ENCODE data around the gene HMGN4.
"Not testable (repeated sequence)": the region's sequence is repeated elsewhere in the genome, so short reads cannot be mapped to it uniquely, and the experiment has no call there.

The HMGN4 gene

DNA sequence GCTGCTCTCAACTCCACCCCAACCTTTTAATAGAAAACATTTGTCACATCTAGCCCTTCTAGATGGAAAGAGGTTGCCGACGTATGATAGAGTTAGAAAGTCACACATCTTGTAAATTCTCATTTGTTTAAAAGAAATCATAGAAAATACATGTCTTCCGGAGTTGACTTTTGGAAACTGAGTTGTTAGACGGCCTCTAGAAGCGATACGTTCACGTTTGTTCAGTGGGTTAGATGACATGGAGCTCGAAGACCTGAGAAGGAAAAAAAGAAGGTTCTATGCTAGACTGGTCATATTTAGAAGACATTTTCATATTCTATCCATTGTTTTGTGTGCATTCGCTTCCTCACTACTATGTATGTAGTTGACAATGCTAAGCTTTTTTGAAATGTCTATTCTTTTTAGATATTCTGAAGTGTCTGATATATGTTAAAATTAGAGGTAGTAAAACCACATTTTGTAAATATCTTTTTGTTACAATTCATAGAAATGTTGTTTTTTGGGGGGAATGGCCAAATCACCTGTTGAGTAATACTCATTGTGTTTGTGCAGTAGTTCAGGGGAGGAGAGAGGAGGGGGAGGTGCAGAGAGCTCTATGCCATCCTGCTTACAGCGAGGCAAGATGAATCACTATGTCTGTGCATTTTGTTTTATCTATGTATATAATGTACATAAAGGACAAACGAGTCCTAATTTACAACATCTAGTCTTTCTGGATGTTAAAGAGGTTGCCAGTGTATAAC, 15.5 kb upstream of the HMGN4 start:
- DNase-seq (ENCODE audit: low spot score), result not testable (repeated sequence)

DNA sequence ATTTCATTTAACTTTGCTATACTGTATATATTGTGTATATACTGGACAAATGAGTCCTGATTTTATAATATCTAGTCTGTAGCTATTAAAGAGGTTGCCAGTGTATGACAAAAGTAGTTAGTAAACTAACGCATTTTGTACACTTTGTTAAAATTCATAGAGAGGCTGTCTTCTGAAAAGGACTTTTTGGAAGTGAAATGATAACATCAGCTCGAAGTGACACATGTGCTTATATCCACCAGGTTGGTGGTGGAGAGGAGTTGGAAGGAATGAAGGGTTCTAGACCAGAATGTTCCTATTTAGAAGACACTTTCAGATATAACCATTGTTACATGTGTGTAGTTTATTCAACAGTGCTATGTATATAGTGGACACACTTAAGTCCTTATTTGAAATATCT, 13.9 kb upstream of the HMGN4 start:
- not testable (repeated sequence) for DNase-seq (ENCODE audit: low spot score)

DNA sequence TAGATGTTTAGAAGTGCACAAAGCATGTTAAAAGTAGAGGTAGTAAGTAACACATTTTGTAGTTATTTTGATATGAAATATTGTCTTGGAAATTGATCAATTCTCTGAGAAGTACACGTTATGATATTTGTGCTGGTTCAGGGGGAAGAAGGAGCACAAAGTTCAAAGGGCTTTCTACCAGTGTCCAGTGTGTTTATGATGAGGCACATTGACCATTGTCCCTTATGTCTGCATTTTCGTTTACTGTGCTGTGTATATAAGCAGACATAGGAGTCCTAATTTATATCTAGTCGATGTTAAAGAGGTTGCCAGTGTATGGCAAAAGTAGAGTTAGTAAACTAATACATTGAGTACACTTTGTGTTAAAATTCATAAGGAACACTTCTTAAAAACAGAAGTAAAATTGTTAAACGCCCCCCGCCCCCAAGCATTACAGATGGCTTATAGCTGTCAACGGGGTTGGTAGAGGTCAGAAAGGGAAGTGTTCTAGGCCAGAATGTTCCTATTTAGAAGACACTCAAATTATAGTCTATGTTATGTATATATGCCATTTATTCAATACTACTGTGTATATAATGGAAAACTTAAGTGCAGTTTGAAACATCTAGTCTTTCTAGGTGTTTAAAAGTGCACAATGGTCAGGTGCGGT, 13.3 kb upstream of the HMGN4 start:
- DNase-seq (ENCODE audit: low spot score), result no peak

DNA sequence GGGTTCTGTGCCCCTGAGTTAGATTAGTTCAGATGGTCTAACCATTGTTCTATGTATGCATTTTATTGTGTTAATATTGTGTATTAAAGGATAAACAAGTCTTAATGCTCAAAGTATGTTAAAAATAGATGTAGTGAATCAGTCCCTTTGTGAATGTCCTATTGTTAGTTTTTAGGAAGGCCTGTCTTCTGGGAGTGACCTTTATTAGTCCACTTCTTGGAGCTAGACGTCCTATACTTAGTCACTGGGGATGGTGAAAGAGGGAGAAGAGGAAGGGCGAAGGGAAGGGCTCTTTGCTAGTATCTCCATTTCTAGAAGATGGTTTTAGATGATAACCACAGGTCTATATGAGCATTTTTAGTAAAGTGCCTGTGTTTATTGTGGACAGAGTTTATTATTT, 12.3 kb upstream of the HMGN4 start:
- no peak for DNase-seq (ENCODE audit: low spot score)

DNA sequence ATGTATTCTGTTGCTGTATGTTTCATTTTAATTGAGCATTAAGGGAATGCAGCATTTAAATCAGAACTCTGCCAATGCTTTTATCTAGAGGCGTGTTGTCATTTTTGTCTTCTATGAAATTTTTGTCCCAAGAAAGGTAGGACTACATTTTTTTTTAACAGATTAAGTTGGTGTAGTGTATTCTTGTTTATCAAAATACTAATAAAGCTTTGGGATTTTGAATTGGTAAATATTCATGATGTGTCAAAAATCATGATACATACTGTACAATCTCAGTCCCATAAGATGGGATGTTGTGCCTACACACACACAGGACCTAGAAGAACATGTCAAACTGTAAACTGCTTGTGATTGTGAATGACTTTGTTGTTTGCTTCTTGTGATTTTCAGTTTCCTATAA, 11.2 kb upstream of the HMGN4 start:
- DNase-seq (ENCODE audit: low spot score), result no peak

DNA sequence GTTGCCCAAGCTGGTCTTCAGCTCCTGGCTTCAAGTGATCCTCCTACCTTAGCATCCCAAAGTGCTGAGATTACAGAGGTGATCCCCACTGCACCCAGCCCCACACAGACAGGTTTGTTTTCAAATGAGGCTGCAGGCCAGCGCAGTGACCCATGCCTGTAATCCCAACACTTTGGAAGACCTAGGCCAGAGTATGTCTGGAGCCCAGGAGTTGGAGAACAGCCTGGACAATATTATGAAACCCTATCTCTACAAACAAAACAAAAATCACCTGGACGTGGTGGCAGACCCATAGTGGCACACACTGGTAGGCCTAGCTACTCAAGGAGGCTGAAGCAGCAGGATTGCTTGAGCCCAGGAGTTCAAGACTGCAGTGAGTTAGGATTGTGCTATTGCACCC, 8.0 kb upstream of the HMGN4 start:
- no peak for DNase-seq (ENCODE audit: low spot score)

DNA sequence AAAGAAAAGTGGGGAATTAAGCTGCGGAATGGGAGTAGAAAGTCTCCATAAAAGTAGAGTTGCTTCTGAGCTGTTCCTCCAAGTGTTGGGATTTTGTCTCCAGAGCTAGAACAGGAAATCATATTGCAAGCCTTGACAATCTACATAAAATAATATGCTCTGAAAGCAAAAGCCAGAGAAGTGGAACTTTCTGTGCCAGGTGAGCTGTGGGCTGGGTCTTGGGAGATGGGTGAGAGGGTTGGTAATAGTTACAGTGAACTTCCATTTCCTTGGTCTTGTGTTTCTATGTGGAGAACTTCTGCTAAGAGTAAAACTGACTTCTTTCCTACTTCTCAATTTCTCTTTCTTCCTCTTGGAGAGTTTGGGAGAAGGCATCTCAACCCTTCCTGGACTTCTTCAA, 6.3 kb upstream of the HMGN4 start:
- no peak for DNase-seq (ENCODE audit: low spot score)

DNA sequence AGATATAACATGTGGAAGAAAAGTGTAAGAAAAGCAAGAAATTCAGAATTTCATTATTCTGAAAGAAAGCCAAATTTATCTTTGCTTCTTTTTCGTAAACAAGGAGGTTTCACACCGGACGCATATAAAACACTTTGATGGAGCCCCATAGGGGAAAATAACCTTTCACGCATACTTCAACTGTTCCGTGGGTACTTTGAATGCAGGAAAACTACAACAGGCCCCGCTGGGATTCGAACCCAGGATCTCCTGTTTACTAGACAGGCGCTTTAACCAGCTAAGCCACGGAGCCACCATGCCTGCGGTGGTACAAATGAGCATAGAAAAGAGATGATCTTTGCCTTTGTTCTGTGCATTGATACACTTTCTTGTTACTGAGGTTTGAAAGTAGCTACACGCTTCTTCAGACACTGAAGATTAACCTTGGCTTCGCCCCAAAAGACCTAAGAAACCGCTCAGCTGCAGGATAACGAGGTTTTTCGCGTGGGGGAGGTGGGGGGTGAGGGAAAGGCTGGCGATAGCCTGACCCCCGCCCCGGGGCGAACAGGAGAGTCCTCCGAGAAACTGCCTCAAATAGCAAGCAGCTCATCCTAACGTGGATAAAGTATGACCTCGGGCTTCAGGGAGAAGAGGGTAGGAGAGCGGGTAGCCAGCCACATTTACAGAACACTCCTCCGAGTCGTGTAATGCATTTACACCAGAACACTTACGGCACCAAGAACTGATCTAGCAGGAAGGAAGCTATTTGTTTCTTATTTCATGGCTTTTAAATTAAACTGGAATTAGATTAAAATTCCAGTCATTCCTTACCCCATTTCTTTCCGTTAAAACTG, 5.3 kb upstream of the HMGN4 start:
- peak; percentile 63 for DNase-seq (ENCODE audit: low spot score)

DNA sequence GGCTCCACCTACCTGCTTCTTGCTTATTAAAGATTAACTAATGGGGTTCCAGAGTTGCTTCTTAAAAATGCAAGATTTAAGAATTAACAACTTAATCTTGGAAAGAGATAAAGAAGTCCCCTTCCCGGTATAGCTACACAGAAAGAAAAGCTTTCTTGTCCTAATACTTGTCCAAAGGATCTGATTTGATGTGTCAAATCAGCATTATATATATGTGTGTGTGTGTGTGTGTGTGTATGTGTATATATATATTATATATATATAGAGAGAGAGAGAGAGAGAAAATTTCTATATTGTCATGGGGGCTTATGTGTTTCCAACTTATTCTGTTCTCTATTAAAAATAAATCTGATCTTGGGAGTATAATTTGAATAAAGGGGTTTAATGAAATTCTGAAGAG, 4.6 kb upstream of the HMGN4 start:
- DNase-seq (ENCODE audit: low spot score), result no peak

DNA sequence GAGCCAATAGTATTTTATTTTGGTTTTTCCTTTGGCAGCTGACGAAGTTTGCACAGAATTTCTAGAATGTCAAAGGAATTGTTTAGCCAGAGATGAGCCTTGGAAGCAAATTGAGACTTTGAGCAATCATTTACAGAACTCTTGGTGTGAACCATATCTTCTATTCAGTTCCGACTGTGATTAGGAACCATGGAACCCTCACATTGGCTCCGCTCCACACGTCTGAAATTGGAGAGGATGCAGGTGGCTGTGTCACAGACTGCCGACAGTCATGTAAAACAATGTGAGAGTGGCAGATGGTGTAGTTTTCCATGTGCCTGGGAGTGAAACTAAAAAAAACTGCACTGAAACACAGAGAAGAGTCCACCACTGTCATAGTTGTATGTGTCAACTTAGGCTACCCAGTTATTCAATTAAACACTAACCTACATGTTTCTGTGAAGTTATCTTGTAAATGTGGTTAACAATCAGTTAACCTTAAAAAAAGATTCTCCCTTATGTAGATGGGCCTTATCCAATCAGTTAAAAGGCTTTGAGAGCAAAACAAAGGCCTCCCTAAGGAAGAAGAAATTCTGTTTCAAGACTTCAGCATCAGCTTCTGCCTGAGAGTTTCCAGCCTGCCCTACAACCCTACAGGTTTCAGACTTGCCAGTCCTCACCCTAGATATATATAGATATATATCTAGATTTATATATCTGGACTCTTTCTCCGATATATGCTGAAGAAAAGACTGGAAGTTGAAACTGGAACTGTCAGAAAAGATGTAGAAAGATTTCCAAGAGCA, 3.3 kb upstream of the HMGN4 start:
- no peak for DNase-seq (ENCODE audit: low spot score)

DNA sequence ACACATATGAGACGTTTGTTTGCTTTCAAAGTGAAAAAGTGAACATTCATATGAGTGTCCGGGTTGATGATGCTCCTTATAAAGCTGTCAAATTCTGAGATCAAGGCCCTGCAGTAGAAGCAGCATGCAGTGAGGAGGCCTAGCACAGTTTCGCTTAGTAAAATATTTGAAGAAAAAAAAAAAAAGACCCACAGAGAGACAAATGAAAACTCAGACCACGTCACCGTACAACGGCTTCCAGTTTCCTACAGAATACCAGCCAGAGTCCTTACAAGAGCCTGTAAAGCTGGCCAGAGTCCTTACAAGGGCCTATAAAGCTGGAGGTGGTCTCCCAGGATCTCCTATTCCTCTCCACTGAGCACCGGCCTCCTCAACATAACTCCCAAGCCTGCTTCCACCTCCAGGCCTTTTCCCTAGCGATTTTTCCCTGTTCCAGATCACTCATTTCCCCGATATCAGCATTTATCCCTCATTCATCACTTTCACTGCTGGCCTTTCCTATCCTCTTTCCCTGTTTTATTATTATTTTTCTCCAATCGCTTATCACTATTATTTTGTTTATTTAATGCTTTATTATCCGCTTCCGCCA, 1.5 kb upstream of the HMGN4 start:
- DNase-seq (ENCODE audit: low spot score), result no peak

DNA sequence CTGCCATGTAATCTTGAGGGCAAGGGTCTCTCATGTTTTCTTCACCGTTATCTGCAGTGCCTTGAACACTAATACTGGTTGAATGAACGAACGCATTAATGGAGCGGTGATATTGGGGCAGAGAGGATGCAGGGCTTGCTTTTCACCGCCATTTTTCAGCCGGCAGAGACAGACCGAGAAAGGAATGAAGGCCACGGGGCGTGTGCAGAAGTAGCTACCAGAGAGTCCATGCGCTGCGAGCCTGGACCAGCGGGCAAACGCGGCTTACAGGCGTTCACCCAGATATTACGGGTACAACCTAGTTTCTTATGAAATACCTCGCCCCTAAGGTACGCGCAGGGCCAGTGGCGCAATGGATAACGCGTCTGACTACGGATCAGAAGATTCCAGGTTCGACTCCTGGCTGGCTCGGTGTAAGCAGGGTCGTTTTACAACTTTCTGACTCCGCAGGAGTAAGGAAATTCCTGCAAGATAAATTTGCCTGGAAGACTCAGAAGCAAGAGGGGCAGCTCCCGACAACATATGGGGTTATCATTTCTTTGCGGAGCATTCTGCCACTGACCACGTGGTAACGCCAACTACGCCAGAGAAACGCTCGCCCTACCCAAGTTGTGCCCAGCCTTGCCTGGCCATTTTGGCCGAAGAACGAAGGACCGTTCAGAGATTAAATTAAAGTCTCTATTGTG, 863 bp upstream of the HMGN4 start:
- peak; percentile 72 for DNase-seq (ENCODE audit: low spot score)

DNA sequence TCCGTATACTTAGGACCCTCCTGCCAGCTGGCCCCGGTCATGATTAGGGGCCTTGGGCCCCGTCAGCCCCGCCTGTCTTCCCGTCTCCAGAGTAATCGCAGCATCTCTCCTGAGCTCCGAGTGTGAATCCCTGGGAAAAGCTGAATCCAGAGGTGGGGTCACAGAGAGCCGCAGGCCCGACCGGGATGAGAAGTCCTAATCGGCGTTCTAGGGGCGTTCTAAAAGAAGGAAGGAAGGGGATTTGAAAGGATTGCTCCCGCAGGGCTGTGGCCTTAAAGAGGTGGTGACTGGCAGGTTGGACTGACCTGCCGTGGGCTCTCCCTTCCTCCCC, 371 bp downstream of the HMGN4 start:
- DNase-seq (ENCODE audit: low spot score), result no peak

DNA sequence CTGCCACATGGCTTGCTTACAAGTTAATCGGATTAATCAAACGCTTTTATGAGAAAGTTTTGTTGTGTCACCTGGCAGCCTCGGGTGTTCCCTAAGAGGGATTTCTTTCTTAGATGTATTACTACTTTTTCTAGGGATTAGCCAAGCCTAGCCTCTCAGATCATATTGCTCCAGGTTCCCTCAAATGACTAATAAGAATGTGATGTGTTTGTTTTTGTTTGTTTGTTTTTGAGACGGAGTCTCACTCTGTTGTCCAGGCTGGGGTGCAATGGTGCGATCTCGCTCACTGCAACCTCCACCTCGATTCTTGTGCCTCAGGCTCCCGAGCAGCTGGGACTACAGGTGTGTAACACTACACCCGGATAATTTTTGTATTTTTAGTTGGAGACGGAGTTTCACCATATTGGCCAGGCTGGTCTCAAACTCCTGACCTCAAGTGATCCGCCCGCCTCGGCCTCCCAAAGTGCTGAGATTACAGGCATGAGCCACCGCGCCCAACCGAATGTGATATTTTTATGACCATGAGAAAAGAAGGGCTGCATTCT, 977 bp downstream of the HMGN4 start:
- no peak for DNase-seq (ENCODE audit: low spot score)

DNA sequence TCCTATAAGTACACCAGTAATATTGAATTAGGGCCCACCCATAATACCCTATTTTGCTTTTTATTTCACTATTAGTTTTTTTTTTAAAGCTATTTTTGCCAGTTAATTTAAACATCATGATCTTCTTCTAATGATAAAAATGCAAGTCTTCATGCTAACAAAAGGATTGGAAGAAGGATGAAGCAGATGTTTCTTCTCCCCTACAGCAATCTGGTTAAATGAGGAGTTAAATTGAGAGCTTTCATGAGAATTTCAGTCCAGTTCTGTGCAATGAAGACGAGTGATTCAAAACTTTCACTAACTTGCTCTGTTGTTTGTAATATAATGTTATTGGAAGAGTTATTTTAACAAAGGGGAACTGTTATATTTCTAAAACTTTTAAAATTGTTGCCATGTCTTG, 3.4 kb downstream of the HMGN4 start:
- DNase-seq (ENCODE audit: low spot score), result no peak

DNA sequence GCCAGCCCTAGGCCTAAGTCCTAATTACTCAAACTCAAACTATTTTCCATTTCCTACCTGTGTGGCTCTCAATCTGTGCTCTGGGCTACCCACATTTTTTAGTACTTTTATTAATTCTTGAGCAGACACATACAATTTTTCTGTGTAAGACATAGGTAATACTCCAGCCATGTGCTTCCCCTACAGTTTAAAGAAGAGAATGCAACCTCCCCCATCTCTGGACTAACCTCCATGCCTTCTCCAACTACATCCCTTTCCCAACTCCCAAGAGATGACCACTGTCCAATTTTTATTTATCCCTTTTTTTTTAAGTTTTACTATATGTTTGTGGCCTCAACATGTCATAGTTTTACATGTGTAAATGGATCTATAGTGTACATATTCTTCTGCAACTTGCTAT, 5.8 kb downstream of the HMGN4 start:
- peak; percentile 41 for DNase-seq (ENCODE audit: low spot score)

DNA sequence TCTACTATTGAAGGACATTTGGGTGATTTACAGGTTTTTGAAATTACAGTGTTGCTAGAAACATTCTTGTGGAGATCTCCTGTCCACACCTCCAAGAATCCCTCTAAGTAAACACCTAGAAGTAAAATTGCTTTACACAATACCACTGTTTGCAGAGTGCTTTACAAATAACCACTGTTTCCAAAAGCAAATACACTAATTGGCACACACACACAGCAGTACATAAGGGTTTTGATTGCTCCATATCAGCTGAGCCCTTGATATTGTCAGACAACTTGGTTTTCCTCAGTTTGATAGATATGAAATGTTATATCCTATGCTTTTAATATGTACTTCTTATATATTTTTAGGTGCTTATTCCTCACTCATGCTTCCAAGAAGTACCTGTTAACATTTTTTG, 6.3 kb downstream of the HMGN4 start:
- DNase-seq (ENCODE audit: low spot score), result no peak

DNA sequence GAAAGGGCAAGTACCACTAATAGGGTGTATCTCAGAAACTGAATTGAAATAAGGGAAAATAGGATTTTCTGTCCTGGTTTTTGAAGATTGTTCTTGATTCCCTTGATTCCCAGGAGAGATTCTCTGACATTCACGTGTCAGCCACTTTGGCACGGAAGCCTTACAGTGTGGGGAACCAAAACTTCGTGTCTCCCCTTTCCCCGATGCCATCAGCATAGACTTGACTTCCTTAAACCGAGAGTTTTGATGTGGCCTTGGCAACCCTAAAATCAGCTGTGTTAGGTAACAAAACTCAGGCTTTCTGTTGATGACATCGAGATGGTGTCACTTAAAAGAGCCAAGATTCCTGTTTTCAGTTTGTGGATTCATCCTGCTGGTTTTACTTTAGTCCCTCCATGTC, 7.5 kb downstream of the HMGN4 start:
- DNase-seq (ENCODE audit: low spot score), result no peak

DNA sequence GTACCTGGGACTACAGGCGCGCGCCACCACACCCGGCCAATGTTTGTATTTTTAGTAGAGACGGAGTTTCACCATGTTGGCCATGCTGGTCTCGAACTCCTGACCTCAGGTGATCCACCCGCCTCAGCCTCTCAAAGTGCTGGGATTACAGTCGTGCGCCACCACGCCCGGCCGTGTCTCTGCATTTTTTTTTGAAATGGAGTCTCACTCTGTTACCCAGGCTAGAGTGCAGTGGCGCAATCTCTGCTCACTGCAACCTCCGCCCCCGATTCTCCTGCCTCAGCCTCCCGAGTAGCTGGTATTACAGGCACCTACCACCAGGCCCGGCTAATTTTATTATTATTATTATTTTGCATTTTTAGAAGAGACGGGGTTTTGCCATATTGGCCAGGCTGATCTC, 9.2 kb downstream of the HMGN4 start:
- not testable (repeated sequence) for DNase-seq (ENCODE audit: low spot score)

DNA sequence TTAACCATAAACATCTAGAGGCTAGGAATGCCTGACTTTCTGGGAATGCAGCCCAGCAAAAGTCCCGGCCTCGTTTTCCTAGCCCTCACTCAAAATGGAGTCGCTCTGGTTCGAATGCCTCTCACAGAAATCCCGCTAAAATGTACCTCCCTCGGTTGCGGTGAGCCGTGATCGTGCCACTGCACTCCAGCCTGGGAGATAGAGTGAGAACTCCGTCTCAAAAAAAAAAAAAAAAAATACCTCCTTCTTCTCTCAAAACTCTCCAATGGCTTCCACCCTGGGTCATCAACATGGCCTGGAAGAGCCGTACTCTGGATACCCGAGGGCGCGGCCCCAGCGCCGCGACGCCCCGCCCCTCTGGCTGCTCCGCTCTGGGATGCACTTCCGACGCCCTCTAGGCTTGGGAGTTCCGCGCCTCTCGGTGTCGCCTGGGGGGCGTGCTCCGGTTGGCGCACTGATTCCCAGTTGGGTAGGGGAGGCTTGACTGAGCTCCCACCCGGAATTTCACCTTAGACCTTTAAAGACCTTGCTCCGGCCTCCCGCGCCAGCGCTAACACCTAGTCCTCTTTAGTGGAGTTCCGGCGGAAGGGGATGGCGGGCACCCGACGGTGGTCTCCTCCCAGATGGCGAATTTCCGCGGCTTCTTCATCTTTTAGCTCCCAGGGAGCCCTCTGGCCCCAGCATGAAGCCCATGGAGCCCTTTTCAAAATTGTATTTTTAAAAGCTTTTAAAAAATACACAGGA, 12.3 kb downstream of the HMGN4 start:
- peak; percentile 64 for DNase-seq (ENCODE audit: low spot score)
